Retinal pigment epithelial cell (primary cell): ENCODE results near the gene DIP2B.
A peak's percentile ranks its signal among the peaks of the same experiment; 100 is the strongest.
"Not testable (repeated sequence)": the region's sequence is repeated elsewhere in the genome, so short reads cannot be mapped to it uniquely, and the experiment has no call there.

ENCODE experiments used
- DNase-seq: peaks from one replicate; pipeline ENCODE4 v3.0.0-alpha.2; 2010; ENCODE audit warnings: low read depth
- H3K4me3 ChIP-seq: 2 replicates; pipeline ENCODE4 v1.5.1; 2011; ENCODE audit warnings: mild to moderate bottlenecking, low read length, control low read depth, moderate library complexity
- TF ChIP-seq, protein P1 (sequence below): conservative IDR thresholded peaks from 2 replicates; pipeline ENCODE4 v1.5.1; 2011; ENCODE audit warnings: low read depth, low read length, control low read depth, inconsistent platforms

The DIP2B gene

DNA sequence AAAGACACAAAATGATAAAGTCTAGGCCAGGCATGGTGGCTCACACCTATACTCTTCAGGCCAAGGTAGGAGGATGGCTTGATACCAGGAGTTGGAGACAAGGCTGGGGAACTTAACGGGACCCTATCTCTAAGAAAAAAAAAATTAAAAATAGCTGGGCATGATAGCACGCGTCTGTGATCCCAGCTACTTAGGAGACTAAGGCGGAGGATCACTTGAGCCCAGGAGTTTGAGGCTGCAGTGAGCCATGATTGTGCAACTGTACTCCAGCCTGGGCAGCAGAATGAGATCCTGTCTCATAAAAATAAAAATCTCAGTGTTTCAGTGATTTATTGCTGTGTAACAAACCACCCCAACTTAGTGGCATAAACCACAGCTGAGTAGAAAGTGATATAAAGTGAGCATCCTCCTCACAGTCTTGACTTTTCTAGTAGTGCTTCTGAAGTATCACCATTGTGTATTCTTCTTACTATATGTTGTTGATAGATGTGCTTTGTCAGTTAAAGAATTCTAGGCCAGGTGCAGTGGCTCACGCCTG, 248.5 kb downstream of the DIP2B start:
- TF ChIP-seq, protein P1, sequence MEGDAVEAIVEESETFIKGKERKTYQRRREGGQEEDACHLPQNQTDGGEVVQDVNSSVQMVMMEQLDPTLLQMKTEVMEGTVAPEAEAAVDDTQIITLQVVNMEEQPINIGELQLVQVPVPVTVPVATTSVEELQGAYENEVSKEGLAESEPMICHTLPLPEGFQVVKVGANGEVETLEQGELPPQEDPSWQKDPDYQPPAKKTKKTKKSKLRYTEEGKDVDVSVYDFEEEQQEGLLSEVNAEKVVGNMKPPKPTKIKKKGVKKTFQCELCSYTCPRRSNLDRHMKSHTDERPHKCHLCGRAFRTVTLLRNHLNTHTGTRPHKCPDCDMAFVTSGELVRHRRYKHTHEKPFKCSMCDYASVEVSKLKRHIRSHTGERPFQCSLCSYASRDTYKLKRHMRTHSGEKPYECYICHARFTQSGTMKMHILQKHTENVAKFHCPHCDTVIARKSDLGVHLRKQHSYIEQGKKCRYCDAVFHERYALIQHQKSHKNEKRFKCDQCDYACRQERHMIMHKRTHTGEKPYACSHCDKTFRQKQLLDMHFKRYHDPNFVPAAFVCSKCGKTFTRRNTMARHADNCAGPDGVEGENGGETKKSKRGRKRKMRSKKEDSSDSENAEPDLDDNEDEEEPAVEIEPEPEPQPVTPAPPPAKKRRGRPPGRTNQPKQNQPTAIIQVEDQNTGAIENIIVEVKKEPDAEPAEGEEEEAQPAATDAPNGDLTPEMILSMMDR, result no peak
- no peak overlapping the region for H3K4me3 ChIP-seq
- no peak for DNase-seq

DNA sequence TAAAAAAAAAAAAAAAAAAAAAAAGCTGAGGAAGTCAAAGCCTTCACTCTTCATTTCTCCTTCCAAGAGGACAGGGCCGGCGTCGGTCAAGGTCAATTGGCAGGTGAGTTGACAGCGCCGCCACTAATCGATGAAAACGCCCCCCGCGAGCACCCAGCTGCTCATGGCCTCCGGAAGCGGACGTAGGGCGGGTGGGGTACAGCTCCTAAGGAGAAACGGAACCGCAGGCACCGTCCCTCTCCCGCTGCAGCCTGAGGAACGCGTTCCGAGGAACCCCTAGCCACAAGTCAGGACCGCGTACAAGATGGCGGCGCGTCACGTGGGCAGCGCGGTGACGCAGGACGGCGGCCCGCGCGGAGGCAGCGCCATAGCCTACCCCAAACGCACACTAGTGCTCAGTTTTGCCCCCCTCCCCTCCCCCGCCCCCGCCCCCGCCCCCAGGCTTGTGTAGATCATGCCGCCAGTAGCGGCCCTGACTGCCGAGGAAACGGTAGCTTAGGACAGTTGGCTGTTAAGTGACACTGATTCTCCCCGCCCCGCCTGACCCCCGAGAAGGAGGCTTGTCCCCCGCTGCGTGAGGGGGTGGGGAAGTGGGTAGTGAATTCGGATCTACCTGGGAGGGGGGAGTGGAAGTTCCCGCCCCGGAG, 259.0 kb downstream of the DIP2B start, which contains the start of gene ATF1:
Gene ATF1 (plus strand): TSS at position 463 of the 647 bp plus-strand sequence. CDS start 16,045 bp downstream, outside the sequence.
- DNase-seq, result peak; percentile 71
- TF ChIP-seq, protein P1, result no peak
- H3K4me3 ChIP-seq, result peak within 1 kb of the TSS; percentile 81

DNA sequence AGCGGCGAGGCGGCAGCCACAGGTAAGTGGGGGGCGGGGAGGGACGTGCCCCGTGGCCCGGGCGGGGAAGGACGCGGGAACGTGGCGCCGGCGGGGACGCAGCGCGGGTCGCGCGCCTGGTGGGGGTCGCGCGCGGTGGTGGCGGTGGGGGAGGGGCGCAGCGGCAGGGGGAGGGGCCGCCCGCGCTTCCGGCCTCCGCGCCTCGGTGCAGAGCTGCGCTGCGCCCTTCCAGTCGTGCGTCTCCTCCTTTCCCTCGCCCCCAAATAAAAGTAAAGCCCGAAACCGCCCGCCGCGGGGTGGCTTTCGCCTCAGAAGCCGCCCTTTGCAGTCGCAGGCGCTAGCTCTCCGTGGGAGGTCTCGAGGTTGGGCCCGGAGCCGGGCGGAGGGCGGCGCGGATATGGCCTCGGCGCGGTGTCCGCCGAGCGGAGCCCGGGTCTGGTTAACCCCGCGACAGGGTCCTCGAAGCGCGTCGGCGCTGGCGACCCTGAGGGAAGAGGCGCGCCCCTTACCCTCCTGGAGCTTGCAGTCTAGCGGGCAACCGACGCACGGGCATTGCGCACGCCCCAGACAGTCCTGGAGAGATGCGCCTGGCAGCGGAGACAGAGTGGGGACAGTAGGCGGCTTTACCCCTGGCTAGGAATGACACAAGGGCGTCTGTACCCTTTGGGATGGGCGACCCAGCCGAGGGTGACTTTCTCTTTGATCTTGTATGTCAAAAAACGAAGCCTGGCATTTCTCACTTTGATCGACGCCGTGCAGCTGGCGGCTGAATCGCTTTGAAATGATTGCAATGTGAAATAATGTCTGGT, 259.7 kb downstream of the DIP2B start:
- no peak for DNase-seq
- TF ChIP-seq, protein P1, result no peak

DNA sequence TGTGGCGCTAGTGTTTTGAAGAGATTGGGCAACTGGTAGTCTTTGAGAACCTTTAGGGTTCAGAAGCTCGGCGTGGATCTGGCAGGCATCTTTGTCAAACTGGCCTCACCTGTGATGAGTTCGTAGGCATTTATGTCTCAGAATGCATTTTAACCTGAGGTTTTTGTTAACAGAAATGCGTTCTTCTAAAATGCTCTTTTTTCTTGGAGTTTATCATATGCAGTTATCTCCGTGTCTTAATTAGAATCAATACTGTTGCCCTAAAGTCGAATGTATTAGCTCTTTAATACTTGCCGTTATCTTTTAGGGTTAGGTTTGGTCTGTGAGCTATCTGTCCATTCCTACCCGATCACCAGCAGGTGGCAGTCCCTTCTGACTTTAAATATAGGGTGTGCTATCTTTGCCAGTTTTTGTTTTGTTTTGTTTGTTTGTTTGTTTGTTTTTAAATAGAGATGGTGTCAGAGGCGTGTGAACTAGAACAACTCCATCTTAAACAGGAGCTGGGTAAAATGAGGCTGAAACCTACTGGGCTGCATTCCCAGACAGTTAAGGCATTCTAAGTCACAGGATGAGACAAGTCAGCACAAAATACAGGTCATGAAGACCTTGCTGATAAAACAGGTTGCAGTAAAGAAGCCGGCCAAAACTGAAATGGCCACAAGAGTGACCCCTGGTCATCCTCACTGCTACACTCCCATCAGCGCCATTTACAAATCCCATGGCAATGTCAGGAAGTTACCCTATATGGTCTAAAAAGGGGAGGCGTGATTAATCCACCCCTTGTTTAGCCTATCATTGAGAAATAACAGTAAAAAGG, 260.5 kb downstream of the DIP2B start:
- TF ChIP-seq, protein P1, result peak; percentile 76
- H3K4me3 ChIP-seq, result peak overlapping the region; percentile 81
- no peak for DNase-seq

More for the DNA sequence above, 259.7 kb downstream of the DIP2B start:
- peak overlapping the region; percentile 81 for H3K4me3 ChIP-seq

DNA sequence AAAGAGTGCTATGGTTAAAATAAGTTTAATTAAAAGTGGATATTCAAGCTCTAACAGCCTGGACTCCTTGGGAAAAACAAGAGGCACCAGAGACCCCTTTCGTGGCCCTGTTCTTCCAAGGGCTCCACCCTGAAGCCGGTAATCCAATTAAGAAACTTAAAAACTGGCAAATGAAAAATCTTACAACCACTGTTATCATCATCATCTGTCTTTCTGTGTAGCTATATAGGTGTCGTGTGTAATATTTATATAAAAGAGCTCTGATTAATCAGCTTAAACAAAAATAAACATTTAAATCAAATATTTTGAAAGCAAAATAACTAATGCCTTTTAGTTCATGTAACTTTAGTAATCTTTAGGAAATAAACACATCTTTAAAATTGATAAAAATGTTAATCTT, 263.6 kb downstream of the DIP2B start:
- no peak for DNase-seq
- TF ChIP-seq, protein P1, result no peak
- no peak overlapping the region for H3K4me3 ChIP-seq

DNA sequence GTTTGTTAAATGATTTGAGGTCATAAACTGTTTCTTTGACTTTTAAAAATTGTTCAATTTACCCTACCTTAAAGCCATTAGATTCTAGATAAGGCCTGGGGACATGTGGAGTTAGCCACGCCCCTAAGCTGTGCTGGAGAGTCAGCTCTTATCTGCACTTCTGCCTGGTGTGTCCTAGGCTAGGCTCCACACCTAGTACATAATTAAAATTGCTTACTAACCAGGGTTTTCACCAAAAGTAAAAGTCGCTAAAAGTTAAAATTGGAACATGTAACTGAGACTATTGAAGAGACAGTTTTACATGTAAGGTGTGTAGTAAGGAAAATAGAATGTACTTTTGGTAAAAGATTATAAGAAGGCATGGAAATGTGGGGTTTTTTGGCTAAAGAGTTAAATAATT, 264.0 kb downstream of the DIP2B start:
- not testable (repeated sequence) for H3K4me3 ChIP-seq, DNase-seq

DNA sequence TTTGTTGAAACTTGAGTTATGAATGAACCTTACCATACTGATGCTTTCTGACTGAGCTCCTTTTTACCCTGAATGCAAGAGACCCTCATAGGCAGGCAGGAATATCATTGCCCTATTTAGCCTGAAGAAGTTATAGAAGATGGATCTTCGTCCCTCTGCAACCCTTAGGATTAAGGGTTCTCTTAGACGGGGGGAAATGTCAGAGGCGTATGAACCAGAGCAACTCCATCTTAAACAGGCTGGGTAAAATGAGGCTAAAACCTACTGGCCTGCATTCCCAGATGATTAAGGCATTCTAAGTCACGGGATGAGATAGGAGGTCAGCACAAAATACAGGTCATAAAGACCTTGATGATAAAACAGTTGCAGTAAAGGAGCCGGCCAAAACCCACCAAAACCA, 266.6 kb downstream of the DIP2B start:
- no peak overlapping the region for H3K4me3 ChIP-seq
- TF ChIP-seq, protein P1, result no peak
- no peak for DNase-seq
